SK-N-SH (cell line): Measurements from ENCODE around the gene CLK1.

Experiments used
- FOXM1 ChIP-seq: IDR thresholded peaks from 2 replicates; pipeline ENCODE4 v1.4.0; 2012; ENCODE audit warnings: low read depth, mild to moderate bottlenecking
- NFIC ChIP-seq: IDR thresholded peaks from 2 replicates; pipeline ENCODE4 v1.4.0; 2012; ENCODE audit warnings: borderline replicate concordance
- POLR2AphosphoS5 ChIP-seq: IDR thresholded peaks from 2 replicates; pipeline ENCODE4 v1.6.1; 2012; ENCODE audit warnings: low read depth, low read length
- RFX5 ChIP-seq: IDR thresholded peaks from 2 replicates; pipeline ENCODE4 v1.6.1; 2012; ENCODE audit warnings: mild to moderate bottlenecking, improper control_type of control experiment, low read length
- SMC3 ChIP-seq: IDR thresholded peaks from 2 replicates; pipeline ENCODE4 v1.6.1; 2012; ENCODE audit warnings: low read depth, low read length, improper control_type of control experiment
- YY1 ChIP-seq: IDR thresholded peaks from 2 replicates; pipeline ENCODE4 v1.4.0; 2012; ENCODE audit warnings: low read depth, mild to moderate bottlenecking
- TF ChIP-seq, protein P1 (sequence below): fragments of 200-600 bp; sonication (generic); IDR thresholded peaks from 2 replicates; pipeline ENCODE4 v1.6.1; 2017; ENCODE audit warnings: antibody characterized with exemption, mild to moderate bottlenecking, moderate library complexity
- TF ChIP-seq, protein P2 (sequence below): IDR thresholded peaks from 2 replicates; pipeline ENCODE4 v1.4.0; 2012; ENCODE audit warnings: low read depth
- TF ChIP-seq, protein P3 (sequence below): fragments of 150-350 bp; IDR thresholded peaks from 2 replicates; pipeline ENCODE4 v1.6.1; 2017; ENCODE audit warnings: antibody characterized with exemption, low read length, low read depth, borderline replicate concordance
- TF ChIP-seq, protein P4 (sequence below): IDR thresholded peaks from 2 replicates; pipeline ENCODE4 v1.6.1; 2012; ENCODE audit warnings: mild to moderate bottlenecking, low read depth, low read length, moderate library complexity

DNA sequence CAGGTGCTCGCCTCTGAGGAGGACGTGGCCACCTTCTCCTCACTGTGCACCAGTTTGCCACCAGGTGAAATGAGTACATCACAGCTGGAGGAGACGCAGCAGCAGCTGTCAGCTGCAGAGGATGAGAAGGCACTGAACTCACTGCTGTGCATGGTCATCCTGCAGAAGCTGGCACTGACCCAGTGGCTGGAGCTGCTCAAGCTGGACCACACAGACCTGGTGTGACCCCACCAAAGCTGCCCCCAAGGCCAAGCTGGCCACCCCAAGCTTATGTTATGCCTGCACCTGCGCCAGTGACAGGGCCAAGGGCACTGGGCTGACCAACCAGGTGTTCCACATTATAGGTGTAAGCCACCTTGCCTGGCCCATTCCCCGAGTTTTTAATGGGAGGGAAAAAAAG lies 19.3 kb downstream of the CLK1 start:
- TF ChIP-seq, protein P1, sequence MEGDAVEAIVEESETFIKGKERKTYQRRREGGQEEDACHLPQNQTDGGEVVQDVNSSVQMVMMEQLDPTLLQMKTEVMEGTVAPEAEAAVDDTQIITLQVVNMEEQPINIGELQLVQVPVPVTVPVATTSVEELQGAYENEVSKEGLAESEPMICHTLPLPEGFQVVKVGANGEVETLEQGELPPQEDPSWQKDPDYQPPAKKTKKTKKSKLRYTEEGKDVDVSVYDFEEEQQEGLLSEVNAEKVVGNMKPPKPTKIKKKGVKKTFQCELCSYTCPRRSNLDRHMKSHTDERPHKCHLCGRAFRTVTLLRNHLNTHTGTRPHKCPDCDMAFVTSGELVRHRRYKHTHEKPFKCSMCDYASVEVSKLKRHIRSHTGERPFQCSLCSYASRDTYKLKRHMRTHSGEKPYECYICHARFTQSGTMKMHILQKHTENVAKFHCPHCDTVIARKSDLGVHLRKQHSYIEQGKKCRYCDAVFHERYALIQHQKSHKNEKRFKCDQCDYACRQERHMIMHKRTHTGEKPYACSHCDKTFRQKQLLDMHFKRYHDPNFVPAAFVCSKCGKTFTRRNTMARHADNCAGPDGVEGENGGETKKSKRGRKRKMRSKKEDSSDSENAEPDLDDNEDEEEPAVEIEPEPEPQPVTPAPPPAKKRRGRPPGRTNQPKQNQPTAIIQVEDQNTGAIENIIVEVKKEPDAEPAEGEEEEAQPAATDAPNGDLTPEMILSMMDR: no peak
- TF ChIP-seq, protein P2, sequence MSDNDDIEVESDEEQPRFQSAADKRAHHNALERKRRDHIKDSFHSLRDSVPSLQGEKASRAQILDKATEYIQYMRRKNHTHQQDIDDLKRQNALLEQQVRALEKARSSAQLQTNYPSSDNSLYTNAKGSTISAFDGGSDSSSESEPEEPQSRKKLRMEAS: no peak
- TF ChIP-seq, protein P3, sequence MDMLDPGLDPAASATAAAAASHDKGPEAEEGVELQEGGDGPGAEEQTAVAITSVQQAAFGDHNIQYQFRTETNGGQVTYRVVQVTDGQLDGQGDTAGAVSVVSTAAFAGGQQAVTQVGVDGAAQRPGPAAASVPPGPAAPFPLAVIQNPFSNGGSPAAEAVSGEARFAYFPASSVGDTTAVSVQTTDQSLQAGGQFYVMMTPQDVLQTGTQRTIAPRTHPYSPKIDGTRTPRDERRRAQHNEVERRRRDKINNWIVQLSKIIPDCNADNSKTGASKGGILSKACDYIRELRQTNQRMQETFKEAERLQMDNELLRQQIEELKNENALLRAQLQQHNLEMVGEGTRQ: no peak
- TF ChIP-seq SMC3 (no peak), NFIC (no peak), YY1 (no peak), RFX5 (no peak), POLR2AphosphoS5 (no peak), FOXM1 (no peak)
- TF ChIP-seq, protein P4, sequence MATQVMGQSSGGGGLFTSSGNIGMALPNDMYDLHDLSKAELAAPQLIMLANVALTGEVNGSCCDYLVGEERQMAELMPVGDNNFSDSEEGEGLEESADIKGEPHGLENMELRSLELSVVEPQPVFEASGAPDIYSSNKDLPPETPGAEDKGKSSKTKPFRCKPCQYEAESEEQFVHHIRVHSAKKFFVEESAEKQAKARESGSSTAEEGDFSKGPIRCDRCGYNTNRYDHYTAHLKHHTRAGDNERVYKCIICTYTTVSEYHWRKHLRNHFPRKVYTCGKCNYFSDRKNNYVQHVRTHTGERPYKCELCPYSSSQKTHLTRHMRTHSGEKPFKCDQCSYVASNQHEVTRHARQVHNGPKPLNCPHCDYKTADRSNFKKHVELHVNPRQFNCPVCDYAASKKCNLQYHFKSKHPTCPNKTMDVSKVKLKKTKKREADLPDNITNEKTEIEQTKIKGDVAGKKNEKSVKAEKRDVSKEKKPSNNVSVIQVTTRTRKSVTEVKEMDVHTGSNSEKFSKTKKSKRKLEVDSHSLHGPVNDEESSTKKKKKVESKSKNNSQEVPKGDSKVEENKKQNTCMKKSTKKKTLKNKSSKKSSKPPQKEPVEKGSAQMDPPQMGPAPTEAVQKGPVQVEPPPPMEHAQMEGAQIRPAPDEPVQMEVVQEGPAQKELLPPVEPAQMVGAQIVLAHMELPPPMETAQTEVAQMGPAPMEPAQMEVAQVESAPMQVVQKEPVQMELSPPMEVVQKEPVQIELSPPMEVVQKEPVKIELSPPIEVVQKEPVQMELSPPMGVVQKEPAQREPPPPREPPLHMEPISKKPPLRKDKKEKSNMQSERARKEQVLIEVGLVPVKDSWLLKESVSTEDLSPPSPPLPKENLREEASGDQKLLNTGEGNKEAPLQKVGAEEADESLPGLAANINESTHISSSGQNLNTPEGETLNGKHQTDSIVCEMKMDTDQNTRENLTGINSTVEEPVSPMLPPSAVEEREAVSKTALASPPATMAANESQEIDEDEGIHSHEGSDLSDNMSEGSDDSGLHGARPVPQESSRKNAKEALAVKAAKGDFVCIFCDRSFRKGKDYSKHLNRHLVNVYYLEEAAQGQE: no peak
